Vagina (tissue), 2 donors: ENCODE results near the gene H1-8.

Experiments
- CTCF ChIP-seq, 3 experiments: fragments of 450-650 bp in 2 of 3; fragments of 200-600 bp in 1 of 3; sonication (generic) in 1 of 3; IDR thresholded peaks; one replicate each; pipeline ENCODE4 v1.5.1; 2017 to 2019; ENCODE audit warnings: antibody characterized with exemption in 3 of 3, mild to moderate bottlenecking in 2 of 3, moderate library complexity in 2 of 3
- POLR2A ChIP-seq, 2 donors: fragments of 450-650 bp; IDR thresholded peaks; one replicate each; pipeline ENCODE4 v1.6.1; 2017; ENCODE audit warnings: antibody characterized with exemption in 2 of 2, mild to moderate bottlenecking in 2 of 2, moderate library complexity in 2 of 2

- TF ChIP-seq CTCF (IDR thresholded peaks at IDR 0.05) (no peak), POLR2A (IDR thresholded peaks at IDR 0.05) (no peak)
These were observed 22.0 kb upstream of the H1-8 start for GRCh38 chr3:129520960-129521359.
